Left renal pelvis (tissue), 4 donors: ENCODE data around the gene MYZAP. TPM values are rescaled to one million over a fixed set of nuclear protein-coding genes. Genes with fewer than 3 reads are reported as not detected.

Experiments
- DNase-seq, 4 donors: peaks; one replicate each; pipeline ENCODE4 v3.0.0-alpha.2; 2013; ENCODE audit warnings: low read depth in 4 of 4, low spot score in 3 of 4
- polyA plus RNA-seq, 4 donors: library from polyadenylated mRNA; unstranded; fragments of 120-200 nt; gene quantifications; one replicate each; pipeline ENCODE4 v1.2.1, GENCODE V29; 2013; ENCODE audit not compliant: insufficient read length in 4 of 4

Gene MYZAP
- polyA plus RNA-seq, 4 donors = 4.0 to 8.5 (median 5.7) TPM

- no peak for DNase-seq
Measured at GRCh38 chr15:57619746-57620145, 28.0 kb downstream of the MYZAP start.

GRCh38 chr15:57624730-57625129 lies 33.0 kb downstream of the MYZAP start:
- no peak for DNase-seq

GRCh38 chr15:57625703-57626448 lies 34.2 kb downstream of the MYZAP start:
- DNase-seq = no peak

- no peak for DNase-seq
Measured at GRCh38 chr15:57626713-57627440, 35.2 kb downstream of the MYZAP start.

- no peak for DNase-seq
Measured at GRCh38 chr15:57631386-57632110, 39.8 kb downstream of the MYZAP start.

- DNase-seq = no peak
Measured at GRCh38 chr15:57634290-57634689, 42.6 kb downstream of the MYZAP start.

GRCh38 chr15:57635300-57635909 lies 43.7 kb downstream of the MYZAP start:
- DNase-seq = no peak

GRCh38 chr15:57637846-57638245 lies 46.1 kb downstream of the MYZAP start:
- DNase-seq = no peak

- no peak for DNase-seq
Measured at GRCh38 chr15:57639306-57639705, 47.6 kb downstream of the MYZAP start.

- DNase-seq = no peak
Measured at GRCh38 chr15:57640930-57641682, 49.4 kb downstream of the MYZAP start.

GRCh38 chr15:57643826-57644225 lies 52.1 kb downstream of the MYZAP start:
- DNase-seq = no peak

GRCh38 chr15:57646087-57646486 lies 54.4 kb downstream of the MYZAP start:
- DNase-seq = no peak

GRCh38 chr15:57647071-57647790 lies 55.5 kb downstream of the MYZAP start:
- no peak for DNase-seq

- peak in 1 of 4 donors; percentile 56 for DNase-seq
Measured at GRCh38 chr15:57647791-57648130, 56.1 kb downstream of the MYZAP start.

GRCh38 chr15:57649138-57649537 lies 57.4 kb downstream of the MYZAP start:
- no peak for DNase-seq

- no peak for DNase-seq
Measured at GRCh38 chr15:57651445-57651844, 59.7 kb downstream of the MYZAP start.

GRCh38 chr15:57652481-57652880 lies 60.8 kb downstream of the MYZAP start:
- DNase-seq = no peak

- DNase-seq = peak in 1 of 4 donors; percentile 65
Measured at GRCh38 chr15:57654153-57654852, 62.6 kb downstream of the MYZAP start.

GRCh38 chr15:57655053-57655452 lies 63.3 kb downstream of the MYZAP start:
- no peak for DNase-seq
